GM12878 (cell line): ENCODE data around the gene MGAT1. TPM values are rescaled to one million over a fixed set of nuclear protein-coding genes. Genes with fewer than 3 reads are reported as not detected.

Source experiments
- ATAC-seq: fragments of 200-7000 bp; cut with Tn5 transposase; 3 replicates; pipeline ENCODE4 v1.9.1; 2020; ENCODE audit warnings: mild to moderate bottlenecking, moderate library complexity
- BruUV-seq: library from RNA; stranded (reverse); fragments of 400-500 nt; replicated peaks from 2 replicates; lab custom pipeline; 2021; lab: Mats Ljungman, UMichigan
- CTCF ChIA-PET: fragments of 300-600 bp; sonication (Branson Sonifier 250); formaldehyde crosslinking; extraction: SDS; loops from one replicate; lab custom pipeline; 2021; ENCODE audit warnings: inconsistent platforms; lab: Yijun Ruan, JAX
- POLR2A ChIA-PET: fragments of 350-600 bp; formaldehyde crosslinking; extraction: SDS; loops from one replicate; lab custom pipeline; 2021; ENCODE audit warnings: inconsistent platforms; lab: Charles Lee
- RAD21 ChIA-PET: fragments of 300-600 bp; sonication (Branson Sonifier 250); formaldehyde crosslinking; loops from one replicate; lab custom pipeline; 2023; ENCODE audit warnings: antibody characterized with exemption; ENCODE audit not compliant: unreplicated experiment; lab: Charles Lee
- SMC1A ChIA-PET: fragments of 300-600 bp; sonication (Branson Sonifier 250); formaldehyde crosslinking; loops from one replicate; lab custom pipeline; 2023; ENCODE audit not compliant: unreplicated experiment, uncharacterized antibody; lab: Charles Lee
- DNase-seq: peaks from one replicate; pipeline ENCODE4 v3.0.0-alpha.2; 2011; ENCODE audit warnings: low read depth, low spot score
- FAIRE-seq: peaks from 3 replicates; lab custom pipeline; 2011; peaks lifted over from hg19 to GRCh38; lab: Jason Lieb, UNC
- H2AFZ ChIP-seq: 2 replicates; pipeline ENCODE4 v1.6.0; 2011; ENCODE audit warnings: low read depth, low read length, control low read depth; ENCODE audit not compliant: control insufficient read depth
- H3K27ac ChIP-seq: 2 replicates; pipeline ENCODE4 v1.5.1; 2011; ENCODE audit warnings: control low read depth; ENCODE audit not compliant: control insufficient read depth, insufficient read depth
- H3K27me3 ChIP-seq, 2 experiments: replicated peaks in 1 of 2; 2 replicates each; pipeline versions ENCODE4 v1.6.0 to v1.6.1; 2011; ENCODE audit warnings: low read length in 1 of 2; ENCODE audit not compliant: control insufficient read depth in 2 of 2, insufficient read depth in 2 of 2
- H3K36me3 ChIP-seq, 2 experiments: 2 replicates each; pipeline ENCODE4 v1.5.1; 2011; ENCODE audit warnings: low read length in 1 of 2; ENCODE audit not compliant: control insufficient read depth in 2 of 2, insufficient read depth in 2 of 2
- H3K4me1 ChIP-seq: 2 replicates; pipeline ENCODE4 v1.6.1; 2011; ENCODE audit warnings: mild to moderate bottlenecking, low read length, moderate library complexity, mixed read lengths; ENCODE audit not compliant: control insufficient read depth, insufficient read depth
- H3K4me2 ChIP-seq: 2 replicates; pipeline ENCODE4 v1.6.0; 2011; ENCODE audit warnings: control low read depth; ENCODE audit not compliant: control insufficient read depth, insufficient read depth
- H3K4me3 ChIP-seq: fragments of 200-600 bp; sonication (generic); 2 replicates; pipeline ENCODE4 v1.5.1; 2016
- H3K79me2 ChIP-seq: 2 replicates; pipeline ENCODE4 v1.6.0; 2011; ENCODE audit warnings: low read length; ENCODE audit not compliant: control insufficient read depth, insufficient read depth
- H3K9ac ChIP-seq: 2 replicates; pipeline ENCODE4 v1.8.0; 2011; ENCODE audit warnings: low read length, control low read depth, mixed read lengths; ENCODE audit not compliant: control insufficient read depth, insufficient read depth
- H3K9me3 ChIP-seq: replicated peaks from 3 replicates; pipeline ENCODE4 v1.5.1; 2011; ENCODE audit warnings: mild to moderate bottlenecking, low read length; ENCODE audit not compliant: control insufficient read depth, insufficient read depth
- H4K20me1 ChIP-seq: 2 replicates; pipeline ENCODE4 v1.6.0; 2011; ENCODE audit not compliant: control insufficient read depth, insufficient read depth
- CHD1 ChIP-seq: IDR thresholded peaks from 2 replicates; pipeline ENCODE4 v1.6.1; 2012; ENCODE audit warnings: low read depth, low read length, improper control_type of control experiment
- HDAC2 ChIP-seq: fragments of 200-600 bp; sonication (generic); IDR thresholded peaks from 2 replicates; pipeline ENCODE4 v1.6.1; 2017
- MTA2 ChIP-seq: fragments of 450-650 bp; IDR thresholded peaks from 2 replicates; pipeline ENCODE4 v1.6.1; 2016; ENCODE audit warnings: low read depth, mild to moderate bottlenecking, moderate library complexity
- NFIC ChIP-seq: IDR thresholded peaks from 2 replicates; pipeline ENCODE4 v1.6.1; 2012; ENCODE audit warnings: low read depth, mild to moderate bottlenecking, inconsistent platforms, low read length, moderate library complexity
- NR2C1 ChIP-seq: fragments of 450-650 bp; IDR thresholded peaks from 2 replicates; pipeline ENCODE4 v1.6.1; 2017; ENCODE audit warnings: antibody characterized with exemption, mild to moderate bottlenecking, moderate library complexity
- NRF1 ChIP-seq: conservative IDR thresholded peaks from 2 replicates; pipeline ENCODE4 v1.6.1; 2011; ENCODE audit warnings: mild to moderate bottlenecking, low read depth, low read length, improper control_type of control experiment
- SP1 ChIP-seq: IDR thresholded peaks from one replicate; pipeline ENCODE4 v1.6.1; 2011; ENCODE audit warnings: low read depth, low read length
- SUPT20H ChIP-seq: IDR thresholded peaks from 2 replicates; pipeline ENCODE4 v1.6.1; 2011; ENCODE audit warnings: low read depth, mild to moderate bottlenecking, low read length, moderate library complexity, borderline replicate concordance; ENCODE audit not compliant: control insufficient read depth
- YBX1 ChIP-seq: fragments of 450-650 bp; IDR thresholded peaks from 2 replicates; pipeline ENCODE4 v1.6.1; 2016; ENCODE audit warnings: antibody characterized with exemption
- YY1 ChIP-seq: IDR thresholded peaks from 2 replicates; pipeline ENCODE4 v1.6.1; 2011; ENCODE audit warnings: low read depth, mild to moderate bottlenecking, low read length
- ZNF207 ChIP-seq: fragments of 450-650 bp; IDR thresholded peaks from 2 replicates; pipeline ENCODE4 v1.6.1; 2014; ENCODE audit warnings: antibody characterized with exemption, mild to moderate bottlenecking, borderline replicate concordance
- WGBS: methylation state at CpG from one replicate; pipeline ENCODE4 v1.1.6; 2016; ENCODE audit warnings: low lambda C conversion rate; ENCODE audit not compliant: insufficient replicate concordance, insufficient coverage; ENCODE audit errors: missing lambda C conversion rate; 5-methylcytosine and 5-hydroxymethylcytosine counted together
- in situ Hi-C: fragments of 300-500 bp; cut with MboI; formaldehyde crosslinking; loops from 9 replicates; pipeline ENCODE4 v1.14.3; 2018; ENCODE audit warnings: mixed read lengths
- intact Hi-C: fragments of 100-400 bp; cut with micrococcal nuclease; formaldehyde crosslinking; loops from one replicate; pipeline ENCODE4 v1.14.2; 2022; ENCODE audit not compliant: unreplicated experiment
- polyA plus RNA-seq, 11 experiments: library from polyadenylated mRNA; depleted of rRNA in 4 of 11; unstranded in 6 of 11; stranded (reverse) in 5 of 11; fragments of >200 nt; fragmentation: Nextera tagmentation in 4 of 11; fragmentation: Illumina TruSeq in 1 of 11; extraction: Ambion mirVana in 4 of 11; extraction: Trizol in 1 of 11; gene quantifications; 1 replicate in 1 of 11; 2 replicates in 10 of 11; pipeline versions ENCODE4 v1.2.1 to v1.2.3, GENCODE V29; 2011 to 2016; ENCODE audit warnings: inconsistent platforms in 2 of 11, missing spikeins in 2 of 11, low read depth in 1 of 11
- total RNA-seq, 4 experiments: library from RNA; depleted of rRNA in 3 of 4; stranded (reverse); fragments of >200 nt in 3 of 4; fragmentation: Illumina TruSeq in 1 of 4; extraction: Trizol in 1 of 4; gene quantifications; 2 replicates each; pipeline versions ENCODE4 v1.2.1 to v1.2.3, GENCODE V29; 2013 to 2021

The MGAT1 gene
- total and polyA plus RNA-seq, 10 of the 15 experiments (the other 5 are each of a cell fraction or from before 2014, with no cell fraction given), result 3.1 to 88.4 (median 62.7) TPM

DNA sequence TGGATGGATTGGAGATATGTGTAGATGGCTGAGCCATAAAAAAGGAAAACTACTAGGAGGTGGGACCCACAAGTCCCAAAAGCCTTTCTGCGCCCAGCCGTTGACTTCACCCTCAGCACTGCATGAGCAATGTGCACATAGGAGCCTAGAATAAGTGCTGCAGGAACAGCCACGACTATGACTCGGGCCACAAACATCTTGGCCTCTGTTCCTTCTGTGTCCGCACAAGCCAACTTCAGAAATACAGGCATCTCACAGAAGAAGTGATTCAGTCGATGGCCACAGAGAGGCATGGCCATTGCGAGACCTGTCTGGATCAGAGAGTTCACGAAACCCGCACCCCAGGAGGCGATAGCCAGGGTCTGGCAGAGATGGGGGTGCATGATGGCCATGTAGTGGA, 63.3 kb downstream of the MGAT1 start:
- H3K79me2 ChIP-seq, result no peaks in the 10 kb centered on the region
- intact Hi-C loops (no loop called here), in situ Hi-C loops (no loop called here)
- ChIA-PET SMC1A (no interaction called here), POLR2A (no interaction called here), RAD21 (no interaction called here), CTCF (no interaction called here)
- no peaks in the 10 kb centered on the region for H3K9me3 ChIP-seq
- no peaks in the 10 kb centered on the region for H4K20me1 ChIP-seq
- FAIRE-seq (no peak), DNase-seq (no peak), ATAC-seq (no peak)
- no peak overlapping the region for H3K4me3 ChIP-seq
- H3K36me3 ChIP-seq, result no peaks in the 10 kb centered on the region
- WGBS, result 56% methylated on average over 10 of the region's 10 CpGs
- H3K4me2 ChIP-seq, result no peak overlapping the region
- H3K27ac ChIP-seq, result no peak overlapping the region
- TF ChIP-seq NRF1 (no peak), MTA2 (no peak), YY1 (no peak), YBX1 (no peak), SUPT20H (no peak)
- H3K27me3 ChIP-seq, result no peaks in the 10 kb centered on the region; a peak in 1 of 4 replicates
- H3K4me1 ChIP-seq, result no peaks in the 10 kb centered on the region
- no peak overlapping the region for H3K9ac ChIP-seq
- BruUV-seq, result no TSS peak
- H2AFZ ChIP-seq, result no peak overlapping the region

DNA sequence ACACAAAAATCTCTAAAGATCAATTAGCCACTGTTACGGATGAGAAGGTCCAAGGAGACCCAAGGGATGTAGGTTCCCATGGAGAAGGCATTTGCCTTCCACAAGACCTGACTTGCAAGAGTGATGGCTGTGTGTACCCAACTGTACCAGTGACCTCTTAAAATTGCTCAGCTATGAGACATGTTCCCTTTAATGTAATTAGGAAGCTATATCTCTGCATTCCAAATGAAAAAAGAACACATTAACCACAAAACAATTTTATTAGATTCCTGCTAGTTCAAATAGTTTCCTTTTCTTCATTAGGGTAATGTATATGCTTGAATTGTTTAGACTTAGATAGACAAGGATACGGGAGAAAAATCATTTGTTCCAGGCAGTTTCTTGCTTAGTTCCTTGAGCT, 66.1 kb downstream of the MGAT1 start:
- RAD21 ChIA-PET, result no interaction called here
- 33% methylated on average over 2 of the region's 2 CpGs for WGBS
- no TSS peak for BruUV-seq
- Histone ChIP-seq H4K20me1 (no peaks in the 10 kb centered on the region), H3K36me3 (no peaks in the 10 kb centered on the region), H3K27me3 (no peaks in the 10 kb centered on the region; a peak in 1 of 4 replicates), H3K27ac (no peak overlapping the region), H3K9me3 (no peaks in the 10 kb centered on the region), H3K9ac (no peak overlapping the region), H3K4me1 (no peaks in the 10 kb centered on the region), H2AFZ (no peak overlapping the region), H3K4me2 (no peak overlapping the region), H3K79me2 (no peaks in the 10 kb centered on the region), H3K4me3 (no peak overlapping the region)
- in situ Hi-C loops (no loop called here), intact Hi-C loops (no loop called here)
- DNase-seq (no peak), ATAC-seq (no peak), FAIRE-seq (no peak)
- POLR2A ChIA-PET, result no interaction called here
- SMC1A ChIA-PET, result interaction anchor here (0.6 to 0.8 kb wide), 2 partner anchors 14 to 437 kb away, joined by 3 to 4 read pairs; no protein-coding TSS in a partner anchor
- CTCF ChIA-PET, result no interaction called here
- no peak for TF ChIP-seq SP1
- no peak for TF ChIP-seq ZNF207
- TF ChIP-seq NR2C1, result no peak
- TF ChIP-seq NFIC, result no peak
- TF ChIP-seq HDAC2, result no peak
- TF ChIP-seq CHD1, result no peak

Other genes starting within 250 kb of the MGAT1 start
- gene SCGB3A1, start 211.3 kb downstream of the MGAT1 start, total RNA-seq (2014; rRNA removed), result not detected in 2 replicates
- gene SCGB3A1, start 211.3 kb downstream of the MGAT1 start, total RNA-seq (2014; rRNA removed; fragmentation: Illumina TruSeq; extraction: Trizol), result not detected in 2 replicates
- 0.46 TPM in 1 of 2 replicates, not detected in the other for gene SCGB3A1, start 211.3 kb downstream of the MGAT1 start, total RNA-seq (2021)
- gene SCGB3A1, start 211.3 kb downstream of the MGAT1 start, polyA plus RNA-seq (2011; rRNA removed), result not detected in 2 replicates
- gene SCGB3A1, start 211.3 kb downstream of the MGAT1 start, polyA plus RNA-seq (2014; fragmentation: Illumina TruSeq; extraction: Trizol), result not detected in 2 replicates
- not detected for gene SCGB3A1, start 211.3 kb downstream of the MGAT1 start, polyA plus RNA-seq (2014; fragmentation: Nextera tagmentation; extraction: Ambion mirVana)
- not detected in 2 replicates for gene SCGB3A1, start 211.3 kb downstream of the MGAT1 start, polyA plus RNA-seq (2014; rRNA removed)
- not detected for gene SCGB3A1, start 211.3 kb downstream of the MGAT1 start, polyA plus RNA-seq (2016; fragmentation: Nextera tagmentation; extraction: Ambion mirVana)
- gene FLT4, start 153.2 kb downstream of the MGAT1 start, total RNA-seq (2014; rRNA removed), result not detected in 2 replicates
- gene FLT4, start 153.2 kb downstream of the MGAT1 start, total RNA-seq (2014; rRNA removed; fragmentation: Illumina TruSeq; extraction: Trizol), result not detected in 2 replicates
- gene FLT4, start 153.2 kb downstream of the MGAT1 start, total RNA-seq (2021), result 0.27 TPM in 1 of 2 replicates, not detected in the other
- 0.06 and 0.18 TPM in 2 replicates for gene FLT4, start 153.2 kb downstream of the MGAT1 start, polyA plus RNA-seq (2011; rRNA removed)
- gene FLT4, start 153.2 kb downstream of the MGAT1 start, polyA plus RNA-seq (2014; fragmentation: Illumina TruSeq; extraction: Trizol), result not detected in 2 replicates
- gene FLT4, start 153.2 kb downstream of the MGAT1 start, polyA plus RNA-seq (2014; fragmentation: Nextera tagmentation; extraction: Ambion mirVana), result not detected
- gene FLT4, start 153.2 kb downstream of the MGAT1 start, polyA plus RNA-seq (2014; rRNA removed), result not detected in 2 replicates
- gene FLT4, start 153.2 kb downstream of the MGAT1 start, polyA plus RNA-seq (2016; fragmentation: Nextera tagmentation; extraction: Ambion mirVana), result not detected
- not detected in 2 replicates for gene OR2Y1, start 62.7 kb downstream of the MGAT1 start, total RNA-seq (2014; rRNA removed)
- gene OR2Y1, start 62.7 kb downstream of the MGAT1 start, total RNA-seq (2014; rRNA removed; fragmentation: Illumina TruSeq; extraction: Trizol), result not detected in 2 replicates
- gene OR2Y1, start 62.7 kb downstream of the MGAT1 start, total RNA-seq (2021), result not detected in 2 replicates
- not detected in 2 replicates for gene OR2Y1, start 62.7 kb downstream of the MGAT1 start, polyA plus RNA-seq (2011; rRNA removed)
- gene OR2Y1, start 62.7 kb downstream of the MGAT1 start, polyA plus RNA-seq (2014; fragmentation: Illumina TruSeq; extraction: Trizol), result not detected in 2 replicates
- gene OR2Y1, start 62.7 kb downstream of the MGAT1 start, polyA plus RNA-seq (2014; fragmentation: Nextera tagmentation; extraction: Ambion mirVana), result not detected
- not detected in 2 replicates for gene OR2Y1, start 62.7 kb downstream of the MGAT1 start, polyA plus RNA-seq (2014; rRNA removed)
- gene OR2Y1, start 62.7 kb downstream of the MGAT1 start, polyA plus RNA-seq (2016; fragmentation: Nextera tagmentation; extraction: Ambion mirVana), result not detected
- 19.6 and 24.0 TPM in 2 replicates for gene ZFP62, start 58.5 kb upstream of the MGAT1 start, total RNA-seq (2014; rRNA removed)
- gene ZFP62, start 58.5 kb upstream of the MGAT1 start, total RNA-seq (2014; rRNA removed; fragmentation: Illumina TruSeq; extraction: Trizol), result 26.8 and 27.4 TPM in 2 replicates
- gene ZFP62, start 58.5 kb upstream of the MGAT1 start, total RNA-seq (2021), result 20.3 and 24.8 TPM in 2 replicates
- gene ZFP62, start 58.5 kb upstream of the MGAT1 start, polyA plus RNA-seq (2011; rRNA removed), result 39.7 and 69.5 TPM in 2 replicates
- gene ZFP62, start 58.5 kb upstream of the MGAT1 start, polyA plus RNA-seq (2014; fragmentation: Illumina TruSeq; extraction: Trizol), result 21.8 and 32.2 TPM in 2 replicates
- 10 to 100 TPM in 1 of 2 experiments, 1 to 10 TPM in 1; 9.2 to 16.4 TPM for gene ZFP62, start 58.5 kb upstream of the MGAT1 start, polyA plus RNA-seq (2014; fragmentation: Nextera tagmentation; extraction: Ambion mirVana)
- 14.8 and 17.1 TPM in 2 replicates for gene ZFP62, start 58.5 kb upstream of the MGAT1 start, polyA plus RNA-seq (2014; rRNA removed)
- gene ZFP62, start 58.5 kb upstream of the MGAT1 start, polyA plus RNA-seq (2016; fragmentation: Nextera tagmentation; extraction: Ambion mirVana), result 10 to 100 TPM; 24.6 to 26.0 TPM
- gene BTNL8, start 96.4 kb upstream of the MGAT1 start, total RNA-seq (2014; rRNA removed), result 0.33 and 0.56 TPM in 2 replicates
- 0.13 and 0.14 TPM in 2 replicates for gene BTNL8, start 96.4 kb upstream of the MGAT1 start, total RNA-seq (2014; rRNA removed; fragmentation: Illumina TruSeq; extraction: Trizol)
- not detected in 2 replicates for gene BTNL8, start 96.4 kb upstream of the MGAT1 start, total RNA-seq (2021)
- 3.4 and 4.1 TPM in 2 replicates for gene BTNL8, start 96.4 kb upstream of the MGAT1 start, polyA plus RNA-seq (2011; rRNA removed)
- gene BTNL8, start 96.4 kb upstream of the MGAT1 start, polyA plus RNA-seq (2014; fragmentation: Illumina TruSeq; extraction: Trizol), result 0.19 and 0.43 TPM in 2 replicates
- under 1 TPM; 0.31 to 0.39 TPM for gene BTNL8, start 96.4 kb upstream of the MGAT1 start, polyA plus RNA-seq (2014; fragmentation: Nextera tagmentation; extraction: Ambion mirVana)
- gene BTNL8, start 96.4 kb upstream of the MGAT1 start, polyA plus RNA-seq (2014; rRNA removed), result 0.06 and 0.22 TPM in 2 replicates
- under 1 TPM in 1 of 2 experiments, not detected in 1; 0.15 TPM for gene BTNL8, start 96.4 kb upstream of the MGAT1 start, polyA plus RNA-seq (2016; fragmentation: Nextera tagmentation; extraction: Ambion mirVana)
- not detected in 2 replicates for gene BTNL3, start 186.0 kb upstream of the MGAT1 start, total RNA-seq (2014; rRNA removed)
- gene BTNL3, start 186.0 kb upstream of the MGAT1 start, total RNA-seq (2014; rRNA removed; fragmentation: Illumina TruSeq; extraction: Trizol), result not detected in 2 replicates
- not detected in 2 replicates for gene BTNL3, start 186.0 kb upstream of the MGAT1 start, total RNA-seq (2021)
- gene BTNL3, start 186.0 kb upstream of the MGAT1 start, polyA plus RNA-seq (2011; rRNA removed), result 0.39 and 0.43 TPM in 2 replicates
- not detected in 2 replicates for gene BTNL3, start 186.0 kb upstream of the MGAT1 start, polyA plus RNA-seq (2014; fragmentation: Illumina TruSeq; extraction: Trizol)
- not detected for gene BTNL3, start 186.0 kb upstream of the MGAT1 start, polyA plus RNA-seq (2014; fragmentation: Nextera tagmentation; extraction: Ambion mirVana)
- gene BTNL3, start 186.0 kb upstream of the MGAT1 start, polyA plus RNA-seq (2014; rRNA removed), result not detected in 2 replicates
- gene BTNL3, start 186.0 kb upstream of the MGAT1 start, polyA plus RNA-seq (2016; fragmentation: Nextera tagmentation; extraction: Ambion mirVana), result not detected
- gene BTNL9, start 237.5 kb upstream of the MGAT1 start, total RNA-seq (2014; rRNA removed), result 0.06 and 0.16 TPM in 2 replicates
- gene BTNL9, start 237.5 kb upstream of the MGAT1 start, total RNA-seq (2014; rRNA removed; fragmentation: Illumina TruSeq; extraction: Trizol), result not detected in 2 replicates
- gene BTNL9, start 237.5 kb upstream of the MGAT1 start, total RNA-seq (2021), result 0.05 and 0.08 TPM in 2 replicates
- 12.3 and 16.5 TPM in 2 replicates for gene BTNL9, start 237.5 kb upstream of the MGAT1 start, polyA plus RNA-seq (2011; rRNA removed)
- 0.24 TPM in 1 of 2 replicates, not detected in the other for gene BTNL9, start 237.5 kb upstream of the MGAT1 start, polyA plus RNA-seq (2014; fragmentation: Illumina TruSeq; extraction: Trizol)
- not detected for gene BTNL9, start 237.5 kb upstream of the MGAT1 start, polyA plus RNA-seq (2014; fragmentation: Nextera tagmentation; extraction: Ambion mirVana)
- gene BTNL9, start 237.5 kb upstream of the MGAT1 start, polyA plus RNA-seq (2014; rRNA removed), result 0.01 and 0.38 TPM in 2 replicates
- not detected for gene BTNL9, start 237.5 kb upstream of the MGAT1 start, polyA plus RNA-seq (2016; fragmentation: Nextera tagmentation; extraction: Ambion mirVana)